ENCODE results near the gene CAMK1D. TPM values are rescaled to one million over a fixed set of nuclear protein-coding genes. Genes with fewer than 3 reads are reported as not detected.

The CAMK1D gene
- total RNA-seq, 1 experiment from 2014 or later: 6.3 TPM

DNA sequence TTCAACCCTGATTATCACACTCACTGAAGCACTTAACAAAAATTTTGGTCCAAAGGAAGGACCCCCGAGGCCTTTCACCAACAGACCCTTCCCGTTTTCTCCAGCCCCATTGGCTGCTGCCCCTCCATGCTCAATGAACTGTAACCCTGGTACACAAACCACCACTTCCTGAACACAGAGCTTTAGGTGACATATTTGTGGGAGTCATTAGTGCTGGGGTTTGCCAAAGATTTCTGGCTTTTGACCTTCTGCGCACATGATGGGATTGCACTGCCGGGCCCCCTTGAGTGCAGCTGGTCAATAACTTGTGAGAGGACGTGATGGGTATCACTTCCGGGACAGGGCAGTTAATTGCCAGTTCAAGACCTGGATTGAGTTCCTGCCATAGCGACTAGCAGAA lies 9.0 kb upstream of the CAMK1D start:
- no peak overlapping the region for H3T11ph ChIP-seq (ENCODE audit: low read length)
- no peak for TF ChIP-seq CTCF (conservative IDR thresholded peaks at IDR 0.05)
- no peak overlapping the region for H2AFZ ChIP-seq (ENCODE audit: low read length)
- H3K27me3 ChIP-seq (ENCODE audit: insufficient read depth, low read length): no peaks in the 10 kb centered on the region
- no peak overlapping the region for H2BK5ac ChIP-seq (ENCODE audit: insufficient read length, low read length)
- H3K14ac ChIP-seq (ENCODE audit: insufficient read depth, low read length): no peak overlapping the region
- H2BK12ac ChIP-seq (ENCODE audit: insufficient read length, low read depth, low read length): no peak overlapping the region
- no peak overlapping the region for H2BK15ac ChIP-seq (ENCODE audit: low read depth, low read length)
- peaks cover 1% of the 10 kb centered on the region; the same call in 1 of the 2 replicates for H3K27me3 Mint-ChIP-seq (ENCODE audit: low read depth)
- H3K79me2 ChIP-seq (ENCODE audit: insufficient read depth, low read length): no peaks in the 10 kb centered on the region
- no peak overlapping the region for H4K8ac ChIP-seq (replicated peaks; ENCODE audit: insufficient read length, low read depth, low read length)
- H3K27ac Mint-ChIP-seq: no peak overlapping the region
- no peak overlapping the region for H3K9ac ChIP-seq (ENCODE audit: extremely low read depth, insufficient read length, low read length)
- no peaks in the 10 kb centered on the region for H3K23me2 ChIP-seq (ENCODE audit: insufficient read length, low read depth, low read length, poor library complexity, severe bottlenecking)
- no peak overlapping the region for H3K18ac ChIP-seq (ENCODE audit: insufficient read length, low read depth, low read length)
- no peaks in the 10 kb centered on the region for H4K20me1 ChIP-seq (ENCODE audit: control insufficient read depth, insufficient read depth, insufficient read length)
- no peak overlapping the region for H3K4ac ChIP-seq (ENCODE audit: low read depth, low read length)
- no peak overlapping the region for H3K27ac ChIP-seq (ENCODE audit: insufficient read length, low read depth, low read length)
- no peak overlapping the region for H3K4me2 ChIP-seq (ENCODE audit: insufficient read depth, insufficient read length, low read length)
- H3K4me1 ChIP-seq (ENCODE audit: insufficient read depth, low read length): no peaks in the 10 kb centered on the region
- no peak for DNase-seq
- no peaks in the 10 kb centered on the region for H3K9me3 Mint-ChIP-seq
- H2AK5ac ChIP-seq (ENCODE audit: insufficient read length, low read length): no peak overlapping the region
- peaks cover 4 to 6% of the 10 kb centered on the region in 2 experiments; a peak in 3 of 4 replicates for H3K4me1 Mint-ChIP-seq
- no peak overlapping the region for H4K5ac ChIP-seq (ENCODE audit: insufficient read length, low read depth, low read length)
- no peaks in the 10 kb centered on the region for H3K79me1 ChIP-seq (ENCODE audit: insufficient read depth, low read depth, low read length, poor library complexity, severe bottlenecking)
- H3K56ac ChIP-seq (ENCODE audit: insufficient read length, low read depth, low read length): no peak overlapping the region
- no peak overlapping the region for H2BK120ac ChIP-seq (ENCODE audit: low read depth, low read length, poor library complexity, severe bottlenecking)
- no peak overlapping the region for H2BK20ac ChIP-seq (ENCODE audit: low read depth, low read length, poor library complexity, severe bottlenecking)
- H3K23ac ChIP-seq (ENCODE audit: insufficient read length, low read depth, low read length): no peak overlapping the region
- no peak overlapping the region for H4K91ac ChIP-seq (ENCODE audit: insufficient read length, low read depth, low read length)
- no peak overlapping the region for H3K4me3 Mint-ChIP-seq
- no CpG with 5 or more reads among the region's 7 CpGs for WGBS (ENCODE audit: extremely low coverage, insufficient read length, low lambda C conversion rate)
- 0 out of 7 replicates have a peak, but pooled peaks cover 0 to 1% (median 0%) of the 10 kb centered on the region in 3 experiments for H3K36me3 Mint-ChIP-seq (ENCODE audit: insufficient read depth in 1 of 3, low read depth in 3 of 3)
- no peaks in the 10 kb centered on the region for H3K9me3 ChIP-seq (ENCODE audit: control insufficient read depth, low read depth, low read length)

All from H9 (cell line).